ENCODE results near the gene MGST2. TPM values are rescaled to one million over a fixed set of nuclear protein-coding genes. Genes with fewer than 3 reads are reported as not detected.
A peak's percentile ranks its signal among the peaks of the same experiment; 100 is the strongest.

The MGST2 gene
- total RNA-seq, 2 donors from 2014 or later, result 101 to 135 TPM

GRCh38 chr4:139728840-139729239 is 63.2 kb downstream of the MGST2 start:
- no peaks in the 10 kb centered on the region for H3K27me3 ChIP-seq (replicated peaks; ENCODE audit: insufficient read depth)
- no peaks in the 10 kb centered on the region for H3K9me3 ChIP-seq
- intact Hi-C loops (cut with DNase I), result no loop called here
- WGBS, result 65% methylated on average over 3 of the region's 3 CpGs
- H3K4me1 ChIP-seq (replicated peaks), result no peaks in the 10 kb centered on the region
- DNase-seq (ENCODE audit: low spot score), result no peak
- H3K4me3 ChIP-seq, result no peak overlapping the region
- H3K36me3 ChIP-seq, result no peaks in the 10 kb centered on the region
- TF ChIP-seq CTCF (IDR thresholded peaks at IDR 0.05), result no peak
- no peak for TF ChIP-seq POLR2A (IDR thresholded peaks at IDR 0.05)
- no peak for TF ChIP-seq POLR2AphosphoS5 (IDR thresholded peaks at IDR 0.05)
- no peak overlapping the region for H3K27ac ChIP-seq

- H3K36me3 ChIP-seq, result no peaks in the 10 kb centered on the region
- intact Hi-C loops (cut with DNase I), result loop anchor here (5.0 to 10.0 kb wide), 2 partner anchors 66 to 272 kb away; partner anchors contain the start of gene MGST2
- TF ChIP-seq CTCF (IDR thresholded peaks at IDR 0.05) (no peak), POLR2AphosphoS5 (IDR thresholded peaks at IDR 0.05) (no peak), POLR2A (IDR thresholded peaks at IDR 0.05) (no peak)
- no peaks in the 10 kb centered on the region for H3K27me3 ChIP-seq (replicated peaks; ENCODE audit: insufficient read depth)
- no peak overlapping the region for H3K27ac ChIP-seq
- H3K4me3 ChIP-seq, result no peak overlapping the region
- no peak for DNase-seq (ENCODE audit: low spot score)
- H3K4me1 ChIP-seq (replicated peaks), result no peaks in the 10 kb centered on the region
- 62% methylated on average over 4 of the region's 4 CpGs for WGBS
- H3K9me3 ChIP-seq, result no peaks in the 10 kb centered on the region
Observed at GRCh38 chr4:139732991-139733570, 67.5 kb downstream of the MGST2 start.

- H3K4me1 ChIP-seq (replicated peaks), result no peaks in the 10 kb centered on the region
- H3K27me3 ChIP-seq (replicated peaks; ENCODE audit: insufficient read depth), result no peaks in the 10 kb centered on the region
- no peak for DNase-seq (ENCODE audit: low spot score)
- peak overlapping the region; percentile 75 to 80 for H3K27ac ChIP-seq
- TF ChIP-seq POLR2A (IDR thresholded peaks at IDR 0.05), result no peak
- no peak for TF ChIP-seq POLR2AphosphoS5 (IDR thresholded peaks at IDR 0.05)
- TF ChIP-seq CTCF (IDR thresholded peaks at IDR 0.05), result no peak
- no peaks in the 10 kb centered on the region for H3K36me3 ChIP-seq
- WGBS, result 13% methylated on average over 14 of the region's 14 CpGs
- intact Hi-C loops (cut with DNase I), result loop anchor here (2.0 to 10.0 kb wide), 4 partner anchors 67 to 416 kb away; partner anchors contain the start of gene MGST2
- H3K4me3 ChIP-seq, result peak overlapping the region; percentile 31 to 39
- H3K9me3 ChIP-seq, result no peaks in the 10 kb centered on the region
Observed at GRCh38 chr4:139734201-139734874, 68.7 kb downstream of the MGST2 start.

- Histone ChIP-seq H3K9me3 (no peaks in the 10 kb centered on the region), H3K4me3 (peak overlapping the region; percentile 31 to 39), H3K36me3 (no peaks in the 10 kb centered on the region), H3K27ac (peak overlapping the region; percentile 75 to 80), H3K27me3 (replicated peaks; ENCODE audit: insufficient read depth) (no peaks in the 10 kb centered on the region), H3K4me1 (replicated peaks) (peaks cover 2% of the 10 kb centered on the region)
- TF ChIP-seq POLR2A (IDR thresholded peaks at IDR 0.05) (no peak), CTCF (IDR thresholded peaks at IDR 0.05) (peak; percentile 75 to 95 (median 84)), POLR2AphosphoS5 (IDR thresholded peaks at IDR 0.05) (peak; percentile 64)
- intact Hi-C loops (cut with DNase I), result loop anchor here (1.0 to 10.0 kb wide), 7 partner anchors 68 to 592 kb away; partner anchors contain the start of gene MGST2
- peak; percentile 88 for DNase-seq (ENCODE audit: low spot score)
- WGBS, result 0% methylated on average over 35 of the region's 42 CpGs
Observed at GRCh38 chr4:139734875-139735380, 69.3 kb downstream of the MGST2 start.

Measured in prostate gland (tissue), 2 donors.